ENCODE data around the gene DNAH9. TPM values are rescaled to one million over a fixed set of nuclear protein-coding genes. Genes with fewer than 3 reads are reported as not detected.

Gene DNAH9
- total RNA-seq, 1 donor from 2014 or later = under 0.01 TPM

- DNase-seq (ENCODE audit: low read depth) = no peak
- Histone ChIP-seq H3K4me3 (ENCODE audit: low read depth, low read length) (no peak overlapping the region), H3K27me3 (ENCODE audit: control insufficient read depth, insufficient read depth, low read length) (no peaks in the 10 kb centered on the region), H3K36me3 (ENCODE audit: control insufficient read depth, insufficient read depth, low read length) (no peaks in the 10 kb centered on the region)
- no peak for FAIRE-seq
- TF ChIP-seq CTCF (IDR thresholded peaks at IDR 0.05; ENCODE audit: insufficient read depth, low read length, severe bottlenecking) = no peak
Measured at GRCh38 chr17:11582217-11582616, 16.1 kb upstream of the DNAH9 start.

- TF ChIP-seq CTCF (IDR thresholded peaks at IDR 0.05; ENCODE audit: insufficient read depth, low read length, severe bottlenecking) = no peak
- no peak for FAIRE-seq
- H3K4me3 ChIP-seq (ENCODE audit: low read depth, low read length) = no peak overlapping the region
- no peaks in the 10 kb centered on the region for H3K36me3 ChIP-seq (ENCODE audit: control insufficient read depth, insufficient read depth, low read length)
- DNase-seq (ENCODE audit: low read depth) = no peak
- no peaks in the 10 kb centered on the region for H3K27me3 ChIP-seq (ENCODE audit: control insufficient read depth, insufficient read depth, low read length)
Measured at GRCh38 chr17:11583306-11583992, 14.8 kb upstream of the DNAH9 start.

GRCh38 chr17:11589716-11590115 is 8.6 kb upstream of the DNAH9 start:
- no peak for TF ChIP-seq CTCF (IDR thresholded peaks at IDR 0.05; ENCODE audit: insufficient read depth, low read length, severe bottlenecking)
- Histone ChIP-seq H3K36me3 (ENCODE audit: control insufficient read depth, insufficient read depth, low read length) (no peaks in the 10 kb centered on the region), H3K27me3 (ENCODE audit: control insufficient read depth, insufficient read depth, low read length) (no peaks in the 10 kb centered on the region), H3K4me3 (ENCODE audit: low read depth, low read length) (no peak overlapping the region)
- DNase-seq (ENCODE audit: low read depth) = no peak
- peak; percentile 58 for FAIRE-seq

GRCh38 chr17:11601661-11602060 is 3.4 kb downstream of the DNAH9 start:
- no peaks in the 10 kb centered on the region for H3K36me3 ChIP-seq (ENCODE audit: control insufficient read depth, insufficient read depth, low read length)
- DNase-seq (ENCODE audit: low read depth) = no peak
- H3K27me3 ChIP-seq (ENCODE audit: control insufficient read depth, insufficient read depth, low read length) = no peaks in the 10 kb centered on the region
- H3K4me3 ChIP-seq (ENCODE audit: low read depth, low read length) = no peak overlapping the region
- no peak for TF ChIP-seq CTCF (IDR thresholded peaks at IDR 0.05; ENCODE audit: insufficient read depth, low read length, severe bottlenecking)
- FAIRE-seq = no peak

- Histone ChIP-seq H3K36me3 (ENCODE audit: control insufficient read depth, insufficient read depth, low read length) (no peaks in the 10 kb centered on the region), H3K27me3 (ENCODE audit: control insufficient read depth, insufficient read depth, low read length) (no peaks in the 10 kb centered on the region), H3K4me3 (ENCODE audit: low read depth, low read length) (no peak overlapping the region)
- FAIRE-seq (no peak), DNase-seq (ENCODE audit: low read depth) (peak; percentile 4)
- no peak for TF ChIP-seq CTCF (IDR thresholded peaks at IDR 0.05; ENCODE audit: insufficient read depth, low read length, severe bottlenecking)
Measured at GRCh38 chr17:11608396-11608795, 10.1 kb downstream of the DNAH9 start.

Measured in bronchial epithelial cell (primary cell).